NK-92 treated with Interleukin-12 subunit alpha and Interleukin-12 subunit beta, amount 100 ng/mL, for 24 hours (cell line): ENCODE results near the gene ELL2.
A peak's percentile ranks its signal among the peaks of the same experiment; 100 is the strongest.
"Not testable (repeated sequence)": the region's sequence is repeated elsewhere in the genome, so short reads cannot be mapped to it uniquely, and the experiment has no call there.

Experiments
- DNase-seq: peaks from one replicate; lab custom pipeline; 2025; lab: John Stamatoyannopoulos, UW

ELL2 gene

DNA sequence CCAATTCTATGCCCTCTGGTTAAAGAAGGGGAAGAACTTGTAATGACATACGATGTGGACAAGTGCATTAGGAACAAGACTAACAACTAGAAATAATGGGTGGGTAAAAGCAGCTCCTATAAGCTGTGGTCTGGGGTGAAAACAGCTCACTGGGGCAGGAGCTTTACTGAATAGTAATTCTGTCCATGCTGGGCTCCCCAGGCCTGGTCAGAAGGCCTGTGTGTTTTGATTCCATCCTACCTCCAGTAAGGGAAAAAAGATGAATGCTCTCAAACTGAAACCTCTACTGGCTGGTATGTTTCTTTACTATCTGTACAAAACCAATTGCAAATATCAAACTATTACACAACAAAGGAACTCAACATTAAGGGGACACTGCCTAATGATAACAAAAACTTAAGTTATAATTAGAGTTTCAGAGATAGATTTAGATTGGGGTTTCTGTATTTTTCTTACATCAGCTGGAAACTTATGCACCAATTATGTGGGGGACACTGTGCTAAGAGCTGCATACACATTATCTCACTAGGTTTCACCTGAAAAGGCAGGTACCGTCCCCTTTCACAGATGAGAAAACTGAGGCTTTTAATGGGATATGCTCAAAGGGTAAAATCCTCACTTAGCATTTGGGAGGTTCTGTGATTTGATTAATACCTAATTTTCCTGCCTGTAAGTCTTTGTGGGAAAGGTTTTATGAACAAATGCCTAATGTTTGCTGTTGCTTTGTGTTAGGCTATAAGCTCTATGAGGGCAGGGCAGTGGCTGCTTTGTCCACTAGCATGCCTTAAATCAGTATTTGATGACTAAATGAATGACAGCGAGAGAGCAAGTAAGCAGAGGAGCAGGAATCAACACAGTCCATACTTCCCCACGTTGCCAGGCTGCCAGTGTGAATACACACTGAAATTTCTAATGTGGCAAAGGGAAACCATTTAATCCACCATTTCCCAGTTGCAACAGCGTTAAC is 53.6 kb downstream of the ELL2 start:
- DNase-seq: no peak

DNA sequence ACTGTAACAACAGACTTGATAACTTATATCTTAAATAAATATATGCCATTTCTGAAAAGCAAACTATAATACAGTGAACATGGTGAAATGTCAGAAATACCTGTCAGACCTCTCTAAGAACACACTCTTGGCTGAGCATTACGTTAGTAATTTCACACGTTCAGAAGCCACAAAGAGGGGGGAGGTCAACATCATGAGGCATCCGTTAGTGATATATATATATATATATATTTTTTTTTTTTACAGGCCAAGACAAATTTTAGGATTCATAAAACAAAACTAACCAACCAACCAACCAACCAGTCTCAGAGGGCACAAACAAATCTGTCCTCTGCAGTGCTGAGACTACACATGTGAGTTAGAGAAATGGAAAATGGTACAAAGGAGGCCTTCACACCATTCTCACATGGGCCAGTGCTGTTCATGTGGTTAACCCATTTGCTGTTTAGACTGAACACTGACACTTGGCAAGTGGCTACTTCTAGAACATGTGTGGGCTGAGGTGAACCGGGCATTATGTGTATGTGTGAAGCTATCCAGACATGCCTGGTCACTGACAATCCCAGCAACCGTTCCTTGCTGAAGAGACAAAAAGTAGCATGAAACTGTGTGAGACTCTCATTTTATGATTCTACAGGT is 54.5 kb downstream of the ELL2 start:
- DNase-seq: peak; percentile 59

DNA sequence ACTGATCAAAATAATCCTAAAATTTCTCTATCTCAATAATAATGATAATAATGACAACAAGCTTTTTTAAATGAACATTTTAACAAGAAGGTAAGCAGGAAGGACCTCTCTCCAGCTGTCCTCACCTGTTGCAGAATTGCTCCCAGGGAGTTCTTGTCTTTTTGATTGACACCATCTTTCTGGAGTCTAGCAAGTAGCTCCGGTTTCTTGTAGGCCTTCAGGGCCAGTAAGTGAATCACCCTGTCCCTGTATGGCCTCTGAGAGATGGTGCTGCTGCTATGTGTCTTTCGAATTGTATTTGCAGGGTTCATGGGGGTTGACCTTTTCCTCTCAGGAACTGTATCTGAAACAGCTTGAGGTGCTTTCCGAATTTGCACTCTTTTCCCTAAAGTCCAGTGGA is 55.3 kb downstream of the ELL2 start:
- DNase-seq: not testable (repeated sequence)

DNA sequence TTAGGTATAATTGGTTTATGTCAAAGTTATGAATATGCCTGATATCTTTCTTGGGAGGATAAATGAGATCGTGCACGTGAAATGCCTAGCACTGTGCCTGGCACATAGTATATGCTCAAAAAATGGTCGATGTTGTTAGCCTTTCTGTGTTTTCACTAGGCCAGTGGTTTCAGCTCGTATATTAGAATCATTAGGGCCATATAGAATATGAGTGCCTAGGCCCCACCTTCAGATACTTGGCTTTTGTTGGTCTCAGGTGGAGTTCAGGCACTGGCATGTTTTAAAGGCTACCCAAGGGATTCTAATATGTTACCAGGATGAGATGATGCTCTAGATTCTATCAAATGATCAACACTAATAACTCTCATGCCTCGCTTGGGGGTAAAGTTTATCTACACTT is 56.8 kb downstream of the ELL2 start:
- DNase-seq: no peak

DNA sequence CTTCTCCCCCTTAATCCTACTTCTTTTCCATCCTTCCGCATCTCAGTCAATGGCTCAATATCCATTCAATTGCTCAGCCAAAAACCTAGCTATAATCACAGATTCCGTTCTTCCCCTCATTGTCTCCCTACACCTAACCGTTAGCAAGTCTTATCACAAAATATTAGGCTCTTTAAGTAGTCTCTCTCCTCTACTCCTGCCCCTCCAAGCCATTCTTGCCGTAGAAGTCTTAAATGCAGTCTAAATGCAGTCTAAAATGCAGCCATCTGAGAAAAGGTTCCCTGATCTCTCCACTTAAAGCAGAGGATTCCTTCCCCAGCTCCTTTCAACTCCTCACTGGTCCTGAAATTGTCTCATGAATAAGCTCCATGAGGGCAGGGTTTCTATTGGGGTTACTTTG is 57.8 kb downstream of the ELL2 start:
- no peak for DNase-seq

- peak; percentile 27 for DNase-seq
Observed at GRCh38 chr5:95901676-95902627, 59.7 kb downstream of the ELL2 start.

DNA sequence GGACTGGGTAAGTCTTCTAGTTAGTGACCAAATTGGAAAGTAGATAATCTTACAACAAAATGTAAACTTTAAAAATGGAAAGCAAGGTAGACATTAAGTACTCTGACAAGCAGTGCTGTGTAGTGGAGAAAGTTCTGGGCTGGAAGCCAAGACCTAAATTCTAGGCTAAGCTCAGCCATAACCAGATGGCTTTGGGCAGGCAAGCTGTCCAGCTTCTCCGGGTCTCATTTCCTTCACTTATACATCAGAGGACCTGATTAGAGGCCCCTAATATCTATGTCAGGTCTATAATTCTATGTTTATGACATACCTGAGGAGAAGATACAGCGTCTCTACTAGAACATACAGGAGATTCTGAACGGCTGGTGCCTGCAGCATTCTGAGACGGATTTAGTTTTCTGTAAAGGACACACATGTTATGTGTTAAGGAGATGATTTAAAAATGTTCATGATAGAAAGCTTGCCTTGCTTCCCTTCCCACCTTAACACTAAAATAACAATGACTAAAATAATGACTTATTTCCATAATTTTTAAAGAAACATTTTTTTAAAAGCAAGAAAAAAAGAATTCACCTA is 61.2 kb downstream of the ELL2 start:
- no peak for DNase-seq

DNA sequence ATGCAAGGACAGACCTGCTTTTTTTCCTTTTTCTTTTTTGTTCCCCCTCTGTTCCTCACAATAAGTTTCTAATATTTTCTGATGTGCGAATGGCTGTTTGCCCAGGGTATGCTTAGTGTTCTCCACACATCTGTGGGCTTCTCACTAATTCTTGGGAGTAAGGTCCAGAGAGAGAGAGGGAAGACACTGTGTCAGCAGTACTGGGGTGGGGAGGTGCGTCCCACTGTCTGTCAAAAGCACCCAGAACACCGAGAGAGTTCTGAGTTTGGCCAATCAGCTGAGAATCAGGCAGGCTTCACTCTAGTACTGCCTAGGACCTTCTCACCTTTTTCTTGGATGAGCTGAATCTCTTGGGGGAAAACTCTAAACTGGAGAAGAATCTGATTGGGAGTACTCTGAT is 61.8 kb downstream of the ELL2 start:
- no peak for DNase-seq

DNA sequence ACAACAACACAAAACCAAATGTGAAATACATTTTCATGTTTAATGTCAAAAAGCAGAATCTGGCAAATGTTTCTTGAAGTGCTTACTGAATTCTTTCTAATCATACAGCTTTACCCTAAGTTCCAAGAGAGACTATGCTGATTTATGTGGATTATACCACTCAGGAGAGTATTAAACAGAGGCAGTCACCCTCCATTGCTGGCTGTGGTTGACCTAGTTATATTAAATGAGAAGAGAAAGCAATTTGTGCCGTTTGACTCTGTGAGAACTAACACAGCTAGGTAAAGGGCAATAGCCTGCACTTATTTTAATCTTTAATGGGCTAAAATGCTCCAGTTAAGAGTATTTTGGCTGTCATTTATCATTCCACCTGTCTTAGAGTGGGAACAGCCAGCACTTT is 62.6 kb downstream of the ELL2 start:
- DNase-seq: no peak

GRCh38 chr5:95895771-95896170 is 65.9 kb downstream of the ELL2 start:
- DNase-seq: no peak

DNA sequence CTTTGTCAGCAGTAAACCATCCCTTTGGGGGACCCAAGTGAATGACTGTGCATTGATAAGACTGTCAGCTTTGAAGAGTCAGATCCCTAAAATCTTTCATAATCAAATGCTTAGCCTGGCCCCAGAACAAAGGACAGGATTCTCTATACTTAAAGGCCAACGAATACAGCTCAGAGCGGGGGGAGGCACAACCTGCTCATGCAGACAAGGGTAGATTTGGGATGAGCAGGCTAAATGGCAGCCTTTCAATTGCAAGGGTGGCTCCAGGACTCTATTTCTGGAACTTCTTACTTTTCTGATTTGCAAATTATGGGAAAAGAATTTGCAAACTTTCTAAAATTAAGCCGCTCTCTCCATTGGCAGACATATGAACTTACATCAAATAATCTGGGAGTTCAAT is 66.4 kb downstream of the ELL2 start:
- DNase-seq: no peak

- peak; percentile 25 for DNase-seq
Observed at GRCh38 chr5:95892784-95893354, 68.8 kb downstream of the ELL2 start.

DNA sequence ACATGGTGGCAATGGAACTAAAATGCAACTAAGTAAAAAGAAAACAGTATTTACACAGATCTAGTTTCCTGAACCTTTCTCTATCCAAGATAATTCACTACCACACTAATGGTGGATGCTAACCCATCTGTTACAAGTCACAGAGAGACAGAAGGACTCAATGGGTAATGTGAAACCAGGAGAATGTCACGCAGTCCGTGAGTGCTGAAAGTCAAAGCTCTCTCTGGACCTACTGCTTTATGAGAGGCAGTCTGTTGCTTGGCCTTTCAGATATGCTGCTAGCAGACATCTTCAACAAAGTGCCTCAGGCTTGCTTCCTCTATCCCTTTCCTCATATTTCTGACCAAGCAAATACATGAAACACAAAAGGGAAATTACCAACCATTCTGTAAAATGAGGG is 70.2 kb downstream of the ELL2 start:
- DNase-seq: no peak

- no peak for DNase-seq
Observed at GRCh38 chr5:95889076-95889475, 72.6 kb downstream of the ELL2 start.

DNA sequence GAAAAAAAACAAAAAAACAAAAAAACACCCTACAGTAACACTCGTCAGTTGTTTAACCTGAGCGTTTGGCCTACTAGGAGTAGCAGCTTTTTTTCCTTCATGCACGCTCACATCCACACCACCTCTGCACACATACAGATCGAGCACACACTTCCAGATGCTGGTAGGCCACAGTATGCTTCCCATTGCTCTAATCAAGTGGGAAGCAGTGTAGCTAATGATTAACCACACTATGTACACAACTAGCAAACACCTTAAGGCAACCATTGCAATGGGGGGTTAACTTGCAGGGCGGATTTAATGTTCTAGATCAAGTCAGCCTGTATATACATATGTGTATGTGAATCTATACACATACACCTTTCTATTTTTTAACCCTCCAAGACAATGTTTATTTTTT is 73.7 kb downstream of the ELL2 start:
- DNase-seq: no peak

GRCh38 chr5:95886340-95887044 is 75.2 kb downstream of the ELL2 start:
- DNase-seq: no peak

DNA sequence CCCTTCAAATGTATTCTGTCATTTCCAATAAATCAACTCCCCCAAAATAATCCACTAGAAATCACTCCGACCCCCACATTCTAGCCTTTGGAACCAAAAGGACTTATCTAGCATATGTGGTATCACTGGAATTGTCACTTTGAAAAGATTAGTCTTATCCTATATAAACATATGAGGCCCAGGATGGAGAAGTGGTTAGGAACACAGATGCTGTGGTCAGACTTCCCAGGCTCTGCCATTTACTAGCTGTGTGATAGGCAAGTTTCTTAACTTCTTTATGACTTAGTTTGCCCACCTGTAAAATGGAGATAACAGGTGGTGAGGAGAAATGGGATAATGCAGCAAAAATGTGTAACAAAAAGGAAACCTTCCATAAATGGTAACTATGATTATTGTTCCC is 77.1 kb downstream of the ELL2 start:
- no peak for DNase-seq

- DNase-seq: no peak
Observed at GRCh38 chr5:95884017-95884325, 77.7 kb downstream of the ELL2 start.

DNA sequence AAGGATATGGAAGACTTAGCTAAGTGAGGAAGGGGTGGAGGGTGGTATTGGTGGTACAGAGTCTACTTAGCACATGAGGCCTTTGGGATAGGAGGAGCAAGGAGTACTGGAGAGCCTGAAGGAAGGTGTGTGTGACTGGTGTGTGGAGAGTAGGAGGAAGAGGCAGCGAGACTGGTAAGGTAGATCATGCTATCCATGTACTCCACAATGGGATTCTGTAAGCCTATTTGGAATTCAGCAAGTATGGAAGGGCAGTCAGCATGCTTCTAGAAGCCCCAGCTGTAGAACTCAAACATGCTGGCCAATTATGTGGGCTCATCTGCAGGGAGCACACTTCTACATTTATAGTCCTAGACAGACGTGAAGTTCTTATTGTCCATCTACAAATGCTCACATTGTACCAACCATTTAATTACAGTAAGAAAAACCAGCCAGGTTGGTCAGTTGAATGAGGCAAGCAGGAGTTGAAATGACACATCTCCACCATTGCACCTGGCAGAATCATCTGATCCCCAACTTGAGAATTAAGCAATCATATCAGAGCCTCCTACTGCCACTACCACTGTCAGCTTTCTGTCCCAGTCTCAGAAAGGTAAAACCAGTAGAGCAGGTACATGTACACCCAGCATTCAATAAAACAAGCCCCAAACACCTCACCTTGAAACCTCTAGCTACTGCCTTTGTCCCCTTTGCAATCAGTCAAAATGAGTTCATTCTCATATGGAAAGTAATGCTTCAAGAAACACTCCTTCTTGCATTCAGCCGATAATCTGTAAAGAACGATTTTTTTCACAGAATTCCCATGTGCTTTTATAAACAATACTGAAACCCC is 78.2 kb downstream of the ELL2 start:
- DNase-seq: no peak

GRCh38 chr5:95881833-95882232 is 79.8 kb downstream of the ELL2 start:
- no peak for DNase-seq
